Activated B cell treated with CpG ODN at 0.5 μM for 24 hours (primary cell): Measurements from ENCODE around the gene ACADS. TPM values are rescaled to one million over a fixed set of nuclear protein-coding genes. Genes with fewer than 3 reads are reported as not detected.
A peak's percentile ranks its signal among the peaks of the same experiment; 100 is the strongest.

Experiments used
- ATAC-seq: fragments of 200-7000 bp; cut with Tn5 transposase; one replicate; pipeline ENCODE4 v1.10.0; 2021; ENCODE audit warnings: low read depth, mild to moderate bottlenecking, moderate library complexity
- CTCF ChIA-PET: fragments of 350-600 bp; sonication (Branson Sonifier 250); formaldehyde crosslinking; loops from one replicate; lab custom pipeline; 2021; ENCODE audit warnings: antibody characterized with exemption; lab: Charles Lee
- POLR2A ChIA-PET: fragments of 350-600 bp; sonication (Branson Sonifier 250); formaldehyde crosslinking; loops from one replicate; lab custom pipeline; 2021; ENCODE audit warnings: antibody characterized with exemption; lab: Charles Lee
- DNase-seq: peaks from one replicate; pipeline ENCODE4 v3.0.0; 2022
- H3K27ac Mint-ChIP-seq: one replicate; pipeline ENCODE4 v1.8.0; 2020; ENCODE audit warnings: mixed read lengths
- H3K27me3 Mint-ChIP-seq: one replicate; pipeline ENCODE4 v1.8.0; 2021; ENCODE audit warnings: mixed read lengths
- H3K36me3 Mint-ChIP-seq: one replicate; pipeline ENCODE4 v1.8.0; 2021; ENCODE audit warnings: low read depth, mixed read lengths
- H3K4me1 Mint-ChIP-seq: one replicate; pipeline ENCODE4 v1.8.0; 2021; ENCODE audit warnings: mixed read lengths
- H3K4me3 Mint-ChIP-seq: one replicate; pipeline ENCODE4 v1.8.0; 2020; ENCODE audit warnings: mild to moderate bottlenecking, mixed read lengths
- H3K9me3 Mint-ChIP-seq: one replicate; pipeline ENCODE4 v1.8.0; 2020; ENCODE audit warnings: mixed read lengths
- intact Hi-C: fragments of 100-400 bp; cut with micrococcal nuclease; formaldehyde crosslinking; loops from one replicate; pipeline ENCODE4 v1.15.1; 2024
- total RNA-seq: library from RNA; stranded (reverse); gene quantifications from 2 replicates; pipeline ENCODE4 v1.2.3, GENCODE V29; 2022
- TF ChIP-seq, protein P1 (sequence below): fragments of 200-600 bp; IDR thresholded peaks from one replicate; pipeline ENCODE4 v1.8.0; 2022; ENCODE audit warnings: antibody characterized with exemption, mild to moderate bottlenecking

Gene ACADS
- total RNA-seq, 1 donor from 2014 or later, result 11.1 TPM

GRCh38 chr12:120721866-120722265, 3.8 kb upstream of the ACADS start:
- ATAC-seq, result no peak
- intact Hi-C loops, result no loop called here
- H3K9me3 Mint-ChIP-seq, result no peaks in the 10 kb centered on the region
- peaks cover 58% of the 10 kb centered on the region for H3K36me3 Mint-ChIP-seq
- TF ChIP-seq, protein P1, sequence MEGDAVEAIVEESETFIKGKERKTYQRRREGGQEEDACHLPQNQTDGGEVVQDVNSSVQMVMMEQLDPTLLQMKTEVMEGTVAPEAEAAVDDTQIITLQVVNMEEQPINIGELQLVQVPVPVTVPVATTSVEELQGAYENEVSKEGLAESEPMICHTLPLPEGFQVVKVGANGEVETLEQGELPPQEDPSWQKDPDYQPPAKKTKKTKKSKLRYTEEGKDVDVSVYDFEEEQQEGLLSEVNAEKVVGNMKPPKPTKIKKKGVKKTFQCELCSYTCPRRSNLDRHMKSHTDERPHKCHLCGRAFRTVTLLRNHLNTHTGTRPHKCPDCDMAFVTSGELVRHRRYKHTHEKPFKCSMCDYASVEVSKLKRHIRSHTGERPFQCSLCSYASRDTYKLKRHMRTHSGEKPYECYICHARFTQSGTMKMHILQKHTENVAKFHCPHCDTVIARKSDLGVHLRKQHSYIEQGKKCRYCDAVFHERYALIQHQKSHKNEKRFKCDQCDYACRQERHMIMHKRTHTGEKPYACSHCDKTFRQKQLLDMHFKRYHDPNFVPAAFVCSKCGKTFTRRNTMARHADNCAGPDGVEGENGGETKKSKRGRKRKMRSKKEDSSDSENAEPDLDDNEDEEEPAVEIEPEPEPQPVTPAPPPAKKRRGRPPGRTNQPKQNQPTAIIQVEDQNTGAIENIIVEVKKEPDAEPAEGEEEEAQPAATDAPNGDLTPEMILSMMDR, result no peak
- no peak for DNase-seq
- CTCF ChIA-PET, result interaction anchor here (0.7 to 1.5 kb wide), 3 partner anchors 43 to 139 kb away, joined by 3 to 5 read pairs (median 4); no protein-coding TSS in a partner anchor
- peaks cover 30% of the 10 kb centered on the region for H3K4me1 Mint-ChIP-seq
- POLR2A ChIA-PET, result interaction anchor here (0.5 to 0.6 kb wide), 2 partner anchors 108 to 225 kb away, joined by 5 to 8 read pairs; no protein-coding TSS in a partner anchor
- H3K27ac Mint-ChIP-seq, result no peak overlapping the region
- no peak overlapping the region for H3K4me3 Mint-ChIP-seq
- no peaks in the 10 kb centered on the region for H3K27me3 Mint-ChIP-seq

DNA sequence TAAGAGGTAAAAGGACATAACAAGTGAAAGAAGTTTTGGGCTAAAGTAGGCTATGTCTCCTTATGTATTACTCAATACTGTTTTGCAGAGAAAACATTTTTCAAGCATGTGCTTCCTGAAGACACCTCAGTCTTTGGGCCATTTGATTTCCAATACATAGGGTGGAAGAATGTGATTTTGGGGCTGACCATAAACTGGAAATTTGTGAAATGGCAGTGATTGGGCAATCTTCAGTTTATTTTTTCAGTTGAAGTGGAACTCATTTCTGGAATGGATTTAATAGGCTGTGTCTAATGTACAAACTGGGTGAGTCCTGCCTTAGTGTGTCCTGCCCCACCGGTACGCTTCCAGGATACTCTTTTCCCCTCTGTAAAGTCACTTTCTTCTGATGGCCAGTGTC, 2.8 kb upstream of the ACADS start:
- no peaks in the 10 kb centered on the region for H3K27me3 Mint-ChIP-seq
- DNase-seq (no peak), ATAC-seq (no peak)
- H3K4me3 Mint-ChIP-seq, result no peak overlapping the region
- intact Hi-C loops, result no loop called here
- ChIA-PET POLR2A (no interaction called here), CTCF (interaction anchor here (0.7 to 1.5 kb wide), 2 partner anchors 44 to 76 kb away, joined by 3 to 5 read pairs; no protein-coding TSS in a partner anchor)
- no peaks in the 10 kb centered on the region for H3K9me3 Mint-ChIP-seq
- H3K27ac Mint-ChIP-seq, result no peak overlapping the region
- peaks cover 51% of the 10 kb centered on the region for H3K36me3 Mint-ChIP-seq
- TF ChIP-seq, protein P1, result no peak
- peaks cover 30% of the 10 kb centered on the region for H3K4me1 Mint-ChIP-seq

GRCh38 chr12:120724720-120725119, 906 bp upstream of the ACADS start:
- Mint-ChIP-seq H3K36me3 (peaks cover 37% of the 10 kb centered on the region), H3K9me3 (no peaks in the 10 kb centered on the region), H3K4me3 (peak overlapping the region; percentile 86), H3K4me1 (peaks cover 30% of the 10 kb centered on the region), H3K27me3 (no peaks in the 10 kb centered on the region), H3K27ac (no peak overlapping the region)
- TF ChIP-seq, protein P1, result no peak
- ATAC-seq (no peak), DNase-seq (no peak)
- ChIA-PET POLR2A (no interaction called here), CTCF (no interaction called here)
- intact Hi-C loops, result loop anchor here (1.0 to 5.0 kb wide), 3 partner anchors 14 to 142 kb away; partner anchors contain the start of genes POP5 and UNC119B

GRCh38 chr12:120725151-120725658, 421 bp upstream of the ACADS start:
- intact Hi-C loops, result loop anchor here (1.0 to 5.0 kb wide), 3 partner anchors 15 to 143 kb away; partner anchors contain the start of genes POP5 and UNC119B
- POLR2A ChIA-PET, result interaction anchor here (0.6 to 0.9 kb wide), 3 partner anchors 9 to 256 kb away, joined by 3 to 5 read pairs (median 3); no protein-coding TSS in a partner anchor
- DNase-seq (no peak), ATAC-seq (no peak)
- TF ChIP-seq, protein P1, result no peak
- H3K9me3 Mint-ChIP-seq, result no peaks in the 10 kb centered on the region
- H3K27ac Mint-ChIP-seq, result no peak overlapping the region
- CTCF ChIA-PET, result interaction anchor here (0.8 kb wide), 1 partner anchor 14 kb away, joined by 3 read pairs; no protein-coding TSS in a partner anchor
- peak overlapping the region; percentile 86 for H3K4me3 Mint-ChIP-seq
- H3K4me1 Mint-ChIP-seq, result peaks cover 30% of the 10 kb centered on the region
- peaks cover 35% of the 10 kb centered on the region for H3K36me3 Mint-ChIP-seq
- H3K27me3 Mint-ChIP-seq, result no peaks in the 10 kb centered on the region

GRCh38 chr12:120726510-120726793, 826 bp downstream of the ACADS start:
- POLR2A ChIA-PET, result no interaction called here
- intact Hi-C loops, result loop anchor here (2.0 to 5.0 kb wide), 2 partner anchors 144 to 178 kb away; partner anchors contain the start of genes POP5 and SPPL3

More at GRCh38 chr12:120726510-120726793, 826 bp downstream of the ACADS start:
- Mint-ChIP-seq H3K27ac (no peak overlapping the region), H3K36me3 (peaks cover 30% of the 10 kb centered on the region), H3K9me3 (no peaks in the 10 kb centered on the region), H3K4me3 (peak overlapping the region; percentile 86), H3K4me1 (peaks cover 24% of the 10 kb centered on the region), H3K27me3 (no peaks in the 10 kb centered on the region)
- TF ChIP-seq, protein P1, result no peak
- DNase-seq (no peak), ATAC-seq (no peak)
- CTCF ChIA-PET, result no interaction called here
